ENCODE data around the gene REV3L. TPM values are rescaled to one million over a fixed set of nuclear protein-coding genes. Genes with fewer than 3 reads are reported as not detected.

Gene REV3L
- total and polyA plus RNA-seq, 12 donors = 5.6 to 25.8 (median 13.9) TPM

GRCh38 chr6:111414373-111414772, 68.6 kb downstream of the REV3L start:
- Histone ChIP-seq H3K4me3 (no peak overlapping the region), H3K27me3 (no peaks in the 10 kb centered on the region), H3K36me3 (peaks cover 0 to 60% (median 8%) of the 10 kb centered on the region in 9 donors), H3K9me3 (no peaks in the 10 kb centered on the region), H3K27ac (no peak overlapping the region), H3K4me1 (peaks cover 3 to 61% (median 29%) of the 10 kb centered on the region in 9 donors)
- DNase-seq = no peak
- TF ChIP-seq CTCF (IDR thresholded peaks at IDR 0.05) = no peak
- ATAC-seq = no peak
- 91 to 96% methylated on average over 1 of the region's 1 CpG for WGBS, 2 donors
- intact Hi-C loops (cut with DNase I) = loop anchor here in 1 of 10 donors (10.0 kb wide), 1 partner anchor 60 kb away; no protein-coding TSS in a partner anchor

GRCh38 chr6:111411978-111412566, 70.9 kb downstream of the REV3L start:
- TF ChIP-seq CTCF (IDR thresholded peaks at IDR 0.05) = no peak
- H3K36me3 ChIP-seq = peaks cover 0 to 74% (median 9%) of the 10 kb centered on the region in 9 donors
- no peak overlapping the region for H3K4me3 ChIP-seq

DNA sequence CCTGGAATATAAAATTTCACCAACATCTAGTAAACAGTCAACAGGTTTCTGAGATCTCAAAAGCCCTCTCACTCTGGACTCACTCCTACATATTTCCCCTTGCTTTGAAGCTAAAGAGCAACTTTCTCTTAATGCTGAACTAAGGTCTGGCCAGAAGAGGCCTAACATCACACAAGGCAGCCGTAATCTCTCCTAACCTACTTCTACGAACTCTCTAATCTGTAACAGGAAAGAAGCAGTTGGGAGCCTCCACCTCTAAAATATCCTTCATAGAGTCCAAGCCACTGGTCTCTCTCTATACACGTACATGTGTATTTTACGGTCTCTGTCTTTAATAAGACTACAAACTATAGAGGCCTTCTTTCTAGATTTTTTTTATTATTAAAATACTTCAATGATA, 72.0 kb downstream of the REV3L start:
- intact Hi-C loops (cut with DNase I) = loop anchor here in 1 of 10 donors (10.0 kb wide), 1 partner anchor 64 kb away; no protein-coding TSS in a partner anchor
- peak in 3 of 8 donors; percentile 14 to 38 (median 15) for ATAC-seq
- H3K27ac ChIP-seq = peak overlapping the region in 3 of 10 donors; percentile 7 to 78 (median 32)
- no peaks in the 10 kb centered on the region for H3K9me3 ChIP-seq
- no peak for TF ChIP-seq CTCF (IDR thresholded peaks at IDR 0.05)
- peaks cover 0 to 41% (median 0%) of the 10 kb centered on the region in 9 donors for H3K4me1 ChIP-seq
- DNase-seq = no peak
- H3K36me3 ChIP-seq = peaks cover 0 to 74% (median 9%) of the 10 kb centered on the region in 9 donors
- WGBS, 2 donors = 86 to 89% methylated on average over 4 of the region's 4 CpGs
- no peak overlapping the region for H3K4me3 ChIP-seq
- H3K27me3 ChIP-seq = no peaks in the 10 kb centered on the region

More at GRCh38 chr6:111411978-111412566, 70.9 kb downstream of the REV3L start:
- Histone ChIP-seq H3K27me3 (no peaks in the 10 kb centered on the region), H3K4me1 (peaks cover 0 to 40% (median 10%) of the 10 kb centered on the region in 9 donors), H3K9me3 (no peaks in the 10 kb centered on the region), H3K27ac (peak overlapping the region in 1 of 10 donors; percentile 78)
- DNase-seq (no peak), ATAC-seq (peak in 5 of 8 donors; percentile 35 to 52 (median 49))
- 75 to 78% methylated on average over 4 of the region's 4 CpGs for WGBS, 2 donors
- intact Hi-C loops (cut with DNase I) = loop anchor here in 1 of 10 donors (10.0 kb wide), 1 partner anchor 63 kb away; no protein-coding TSS in a partner anchor

DNA sequence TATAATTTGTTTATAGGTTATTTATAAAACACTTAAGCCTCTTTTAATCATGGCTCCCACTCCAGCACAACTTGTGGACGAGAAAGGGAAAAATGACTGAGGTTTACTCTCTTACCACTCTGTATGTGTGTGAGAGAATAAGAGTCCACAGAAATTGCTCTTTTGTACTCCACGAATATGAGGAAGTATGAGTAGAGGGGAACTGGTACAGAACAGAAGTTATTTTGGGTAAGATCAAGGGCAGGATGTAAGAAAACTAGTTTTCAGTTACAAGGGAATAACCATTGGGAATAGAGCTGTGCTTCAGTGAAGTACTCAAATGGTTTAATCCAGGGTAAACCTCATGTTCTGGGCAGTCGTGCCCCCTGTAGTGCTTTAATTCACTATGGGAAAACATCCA, 72.6 kb downstream of the REV3L start:
- Histone ChIP-seq H3K4me1 (peaks cover 0 to 41% (median 0%) of the 10 kb centered on the region in 9 donors), H3K4me3 (no peak overlapping the region), H3K9me3 (no peaks in the 10 kb centered on the region), H3K27ac (peak overlapping the region in 4 of 10 donors; percentile 7 to 78 (median 28)), H3K27me3 (no peaks in the 10 kb centered on the region), H3K36me3 (peaks cover 0 to 72% (median 9%) of the 10 kb centered on the region in 9 donors)
- no peak for TF ChIP-seq CTCF (IDR thresholded peaks at IDR 0.05)
- ATAC-seq = peak in 5 of 8 donors; percentile 43 to 58 (median 51)
- DNase-seq = no peak
- 73 to 86% methylated on average over 3 of the region's 3 CpGs for WGBS, 2 donors
- intact Hi-C loops (cut with DNase I) = loop anchor here in 1 of 10 donors (10.0 kb wide), 1 partner anchor 64 kb away; no protein-coding TSS in a partner anchor
